Kidney (tissue), 14 donors: Measurements from ENCODE around the gene EEFSEC. TPM values are rescaled to one million over a fixed set of nuclear protein-coding genes. Genes with fewer than 3 reads are reported as not detected.

Source experiments
- DNase-seq, 5 donors: peaks; one replicate each; pipeline ENCODE4 v3.0.0-alpha.2; 2013 to 2020
- FAIRE-seq: peaks from 2 replicates; lab custom pipeline; 2012; peaks lifted over from hg19 to GRCh38; lab: Jason Lieb, UNC
- H3K27ac ChIP-seq, 2 donors: one replicate each; pipeline ENCODE4 v1.7.0; 2013; ENCODE audit warnings: low read depth in 2 of 2, low read length in 2 of 2, inconsistent platforms in 1 of 2
- H3K27me3 ChIP-seq: one replicate; pipeline ENCODE4 v1.7.1; 2013; ENCODE audit warnings: low read length, inconsistent platforms; ENCODE audit not compliant: control insufficient read depth, insufficient read depth
- H3K36me3 ChIP-seq, 3 donors: one replicate each; pipeline versions ENCODE4 v1.7.0 to v1.7.1; 2013; ENCODE audit warnings: low read length in 3 of 3, control low read depth in 1 of 3, inconsistent platforms in 1 of 3; ENCODE audit not compliant: insufficient read depth in 3 of 3, control insufficient read depth in 2 of 3
- H3K4me1 ChIP-seq, 3 donors: one replicate each; pipeline versions ENCODE4 v1.7.0 to v1.7.1; 2013; ENCODE audit warnings: low read length in 3 of 3, inconsistent platforms in 1 of 3, low read depth in 1 of 3; ENCODE audit not compliant: control insufficient read depth in 2 of 3, insufficient read depth in 2 of 3
- H3K4me3 ChIP-seq, 3 donors: one replicate each; pipeline versions ENCODE4 v1.7.0 to v1.8.1; 2013; ENCODE audit warnings: low read length in 3 of 3, control low read depth in 1 of 3, inconsistent platforms in 1 of 3
- H3K9ac ChIP-seq, 3 donors: one replicate each; pipeline versions ENCODE4 v1.7.0 to v1.7.1; 2013; ENCODE audit warnings: low read length in 3 of 3, control low read depth in 1 of 3, inconsistent platforms in 1 of 3
- H3K9me3 ChIP-seq, 3 donors: one replicate each; pipeline versions ENCODE4 v1.7.0 to v1.7.1; 2013; ENCODE audit warnings: low read length in 3 of 3, control low read depth in 1 of 3, inconsistent platforms in 1 of 3; ENCODE audit not compliant: control insufficient read depth in 2 of 3, insufficient read depth in 1 of 3
- CTCF ChIP-seq: IDR thresholded peaks from 3 replicates; pipeline ENCODE4 v1.5.1; 2012; ENCODE audit warnings: mild to moderate bottlenecking, moderate library complexity, borderline replicate concordance; ENCODE audit not compliant: insufficient read depth; ENCODE audit errors: extremely low read depth
- intact Hi-C: fragments of 100-400 bp; cut with DNase I; formaldehyde crosslinking; loops from one replicate; pipeline ENCODE4 v1.11.1; 2022
- polyA plus RNA-seq: library from polyadenylated mRNA; stranded (reverse); fragments of 350-450 nt; fragmentation: Illumina TruSeq; extraction: RNeasy Lipid Tissue Mini Kit (QIAGEN cat#74804); gene quantifications from one replicate; pipeline ENCODE4 v1.2.3, GENCODE V29; 2014; ENCODE audit warnings: low read depth, low replicate concordance; ENCODE audit not compliant: insufficient read depth
- total RNA-seq: library from RNA; stranded (reverse); fragmentation: NEBNext Ultra II Directional; extraction: Animal tissue kit (Norgen Biotek cat#: 25700); gene quantifications from one replicate; pipeline ENCODE4 v1.2.1, GENCODE V29; 2021
- donor health status: control.
- donor health status: control.
- donor health status: control.
- donor health status: control.
- donor health status: control.
- donor health status: DM: yes; HTN: yes; CAD: no.
- donor health status: Normal renal cell carcinoma (clear cell type).

EEFSEC gene
- total and polyA plus RNA-seq, 2 donors from 2014 or later = 15.2 to 23.2 TPM

GRCh38 chr3:128229106-128229857 lies 76.0 kb downstream of the EEFSEC start:
- no peak for FAIRE-seq
- TF ChIP-seq CTCF = no peak
- no peak overlapping the region for H3K9ac ChIP-seq
- no peaks in the 10 kb centered on the region for H3K27me3 ChIP-seq
- H3K36me3 ChIP-seq = no peaks in the 10 kb centered on the region
- H3K27ac ChIP-seq = no peak overlapping the region
- H3K4me3 ChIP-seq = no peak overlapping the region
- no peak for DNase-seq
- H3K9me3 ChIP-seq = no peaks in the 10 kb centered on the region
- H3K4me1 ChIP-seq = peaks cover 0 to 3% (median 0%) of the 10 kb centered on the region in 3 donors
- intact Hi-C loops = no loop called here

GRCh38 chr3:128231606-128232005 lies 78.3 kb downstream of the EEFSEC start:
- Histone ChIP-seq H3K36me3 (no peaks in the 10 kb centered on the region), H3K9me3 (no peaks in the 10 kb centered on the region), H3K9ac (no peak overlapping the region), H3K27me3 (no peaks in the 10 kb centered on the region), H3K4me1 (peaks cover 0 to 3% (median 0%) of the 10 kb centered on the region in 3 donors), H3K4me3 (no peak overlapping the region), H3K27ac (no peak overlapping the region)
- no peak for TF ChIP-seq CTCF
- DNase-seq (no peak), FAIRE-seq (no peak)
- intact Hi-C loops = no loop called here

- Histone ChIP-seq H3K36me3 (no peaks in the 10 kb centered on the region), H3K27ac (no peak overlapping the region), H3K4me1 (peaks cover 0 to 3% (median 0%) of the 10 kb centered on the region in 3 donors), H3K9ac (no peak overlapping the region), H3K4me3 (no peak overlapping the region), H3K27me3 (no peaks in the 10 kb centered on the region), H3K9me3 (no peaks in the 10 kb centered on the region)
- intact Hi-C loops = no loop called here
- no peak for TF ChIP-seq CTCF
- FAIRE-seq (no peak), DNase-seq (peak in 1 of 5 donors; percentile 51)
These were observed 79.3 kb downstream of the EEFSEC start for GRCh38 chr3:128232376-128233178.
